Progenitor cell of endocrine pancreas (in vitro differentiated cells): Measurements from ENCODE around the gene KBTBD4. TPM values are rescaled to one million over a fixed set of nuclear protein-coding genes. Genes with fewer than 3 reads are reported as not detected.
"Not testable (repeated sequence)": the region's sequence is repeated elsewhere in the genome, so short reads cannot be mapped to it uniquely, and the experiment has no call there.

Source experiments
- DNase-seq: peaks from one replicate; pipeline ENCODE4 v3.0.0; 2021; ENCODE audit warnings: low spot score; ENCODE audit not compliant: unreplicated experiment
- H3K27ac Mint-ChIP-seq: 2 replicates; pipeline ENCODE4 v1.8.0; 2021; ENCODE audit warnings: mild to moderate bottlenecking, moderate library complexity, mixed read lengths
- H3K27me3 Mint-ChIP-seq: 2 replicates; pipeline ENCODE4 v1.8.0; 2021; ENCODE audit warnings: mixed read lengths
- H3K36me3 Mint-ChIP-seq: 2 replicates; pipeline ENCODE4 v1.8.0; 2022; ENCODE audit warnings: mixed read lengths; ENCODE audit not compliant: insufficient read depth
- H3K4me1 Mint-ChIP-seq: 2 replicates; pipeline ENCODE4 v1.8.0; 2021; ENCODE audit warnings: low read depth, mixed read lengths
- H3K4me3 Mint-ChIP-seq: 2 replicates; pipeline ENCODE4 v1.8.0; 2021; ENCODE audit warnings: low read depth, mild to moderate bottlenecking, moderate library complexity, mixed read lengths
- H3K9me3 Mint-ChIP-seq: 2 replicates; pipeline ENCODE4 v1.8.0; 2021; ENCODE audit warnings: low read depth, mixed read lengths
- CTCF ChIP-seq: fragments of 200-600 bp; sonication (generic); IDR thresholded peaks from one replicate; pipeline ENCODE4 v1.5.0; 2021; ENCODE audit warnings: antibody characterized with exemption, mild to moderate bottlenecking; ENCODE audit not compliant: unreplicated experiment
- total RNA-seq: library from RNA; stranded (reverse); gene quantifications from 2 replicates; pipeline ENCODE4 v1.2.1, GENCODE V29; 2021

KBTBD4 gene
- total RNA-seq, 1 donor from 2014 or later, result 18.1 TPM

DNA sequence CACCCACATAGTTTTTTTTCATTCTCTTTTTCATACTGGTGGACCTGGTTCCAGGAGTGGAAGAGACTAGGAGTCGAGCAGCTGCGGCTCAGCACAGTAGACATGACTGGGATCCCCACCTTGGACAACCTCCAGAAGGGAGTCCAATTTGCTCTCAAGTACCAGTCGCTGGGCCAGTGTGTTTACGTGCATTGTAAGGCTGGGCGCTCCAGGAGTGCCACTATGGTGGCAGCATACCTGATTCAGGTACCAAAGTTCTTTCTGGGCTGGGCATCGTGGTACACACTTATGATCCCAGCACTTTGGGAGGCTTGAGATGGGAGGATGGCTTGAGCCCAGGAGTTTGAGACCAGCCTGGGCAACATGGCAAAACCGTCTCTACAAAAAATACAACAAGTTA, 9.1 kb downstream of the KBTBD4 start:
- Mint-ChIP-seq H3K4me3 (no peak overlapping the region), H3K36me3 (peaks cover 13% of the 10 kb centered on the region), H3K27ac (no peak overlapping the region), H3K27me3 (no peaks in the 10 kb centered on the region), H3K9me3 (no peaks in the 10 kb centered on the region), H3K4me1 (peaks cover 8% of the 10 kb centered on the region)
- TF ChIP-seq CTCF, result no peak
- no peak for DNase-seq

GRCh38 chr11:47566149-47566698, 12.5 kb downstream of the KBTBD4 start:
- H3K27me3 Mint-ChIP-seq, result no peaks in the 10 kb centered on the region
- DNase-seq, result no peak

DNA sequence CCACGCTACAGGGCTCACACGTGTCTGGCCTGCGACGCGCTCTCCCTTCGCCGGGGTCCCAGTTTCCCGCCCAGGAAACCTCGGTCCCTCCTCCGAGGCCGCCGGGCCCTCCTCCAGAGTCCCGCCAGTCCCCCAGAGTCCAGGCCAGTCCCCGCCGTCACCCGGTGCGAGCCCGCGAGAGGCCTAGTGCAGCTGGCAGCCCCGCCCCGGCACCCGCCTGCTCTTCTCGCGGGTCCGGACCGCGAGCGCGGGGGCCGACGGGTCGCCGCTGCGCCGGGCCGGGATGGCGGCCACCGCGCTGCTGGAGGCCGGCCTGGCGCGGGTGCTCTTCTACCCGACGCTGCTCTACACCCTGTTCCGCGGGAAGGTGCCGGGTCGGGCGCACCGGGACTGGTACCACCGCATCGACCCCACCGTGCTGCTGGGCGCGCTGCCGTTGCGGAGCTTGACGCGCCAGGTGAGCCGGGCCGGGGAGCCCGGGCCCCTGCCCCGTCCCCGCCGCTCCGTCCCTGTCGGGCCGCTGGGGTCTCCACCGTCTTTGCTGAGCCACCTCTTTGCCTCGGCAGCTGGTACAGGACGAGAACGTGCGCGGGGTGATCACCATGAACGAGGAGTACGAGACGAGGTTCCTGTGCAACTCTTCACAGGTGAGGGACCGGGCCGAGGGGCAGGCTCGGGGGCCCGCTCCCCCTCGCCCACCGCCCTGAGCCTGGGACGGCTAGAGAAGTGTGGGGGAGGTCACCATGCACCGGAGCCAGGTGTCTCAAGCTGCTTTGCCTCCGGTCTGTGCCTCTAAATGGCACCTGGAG, 13.2 kb downstream of the KBTBD4 start, which contains the start of gene PTPMT1:
Gene PTPMT1 (plus strand): TSS at position 260 of the 809 bp plus-strand sequence. CDS start 24 bp downstream, at position 284.
- Mint-ChIP-seq H3K4me1 (peaks cover 8% of the 10 kb centered on the region), H3K27me3 (no peaks in the 10 kb centered on the region), H3K4me3 (peak within 1 kb of the TSS; percentile 86), H3K36me3 (peaks cover 1% of the 10 kb centered on the region), H3K27ac (peak within 1 kb of the TSS; percentile 93), H3K9me3 (no peaks in the 10 kb centered on the region)
- no peak for TF ChIP-seq CTCF
- DNase-seq, result peak; percentile 69

More at GRCh38 chr11:47566149-47566698, 12.5 kb downstream of the KBTBD4 start:
- H3K4me3 Mint-ChIP-seq, result peak overlapping the region; percentile 86
- H3K4me1 Mint-ChIP-seq, result peaks cover 8% of the 10 kb centered on the region
- peaks cover 4% of the 10 kb centered on the region for H3K36me3 Mint-ChIP-seq
- no peaks in the 10 kb centered on the region for H3K9me3 Mint-ChIP-seq
- peak overlapping the region; percentile 93 for H3K27ac Mint-ChIP-seq
- TF ChIP-seq CTCF, result no peak

DNA sequence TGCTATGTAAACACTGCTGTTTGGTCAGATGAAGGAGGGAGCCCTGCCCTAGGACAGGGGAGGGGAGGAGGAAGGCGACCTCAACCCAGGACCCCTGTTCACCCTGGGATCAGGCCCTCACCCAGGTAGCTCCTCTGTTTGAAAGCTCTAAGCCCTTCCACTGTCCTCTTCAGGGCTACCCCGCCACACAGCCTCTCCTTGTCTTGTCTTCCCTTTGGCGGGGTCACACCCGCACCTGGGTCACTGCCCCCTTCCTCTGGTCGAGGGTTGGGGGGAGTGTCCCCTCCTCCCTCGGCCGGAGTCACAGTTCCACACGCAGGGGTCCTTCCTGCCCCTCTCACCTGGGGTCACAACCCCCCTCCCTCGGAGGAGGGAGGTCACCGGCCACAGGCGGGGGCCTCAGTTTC, 13.8 kb downstream of the KBTBD4 start:
- TF ChIP-seq CTCF, result no peak
- H3K4me1 Mint-ChIP-seq, result peaks cover 8% of the 10 kb centered on the region
- H3K4me3 Mint-ChIP-seq, result peak overlapping the region; percentile 72
- no peak for DNase-seq
- peak overlapping the region; percentile 69 for H3K27ac Mint-ChIP-seq
- H3K36me3 Mint-ChIP-seq, result peaks cover 1% of the 10 kb centered on the region
- no peaks in the 10 kb centered on the region for H3K9me3 Mint-ChIP-seq
- no peaks in the 10 kb centered on the region for H3K27me3 Mint-ChIP-seq

GRCh38 chr11:47564366-47564765, 14.4 kb downstream of the KBTBD4 start:
- not testable (repeated sequence) for H3K4me1 Mint-ChIP-seq, H3K9me3 Mint-ChIP-seq, DNase-seq, H3K27ac Mint-ChIP-seq, H3K27me3 Mint-ChIP-seq, H3K36me3 Mint-ChIP-seq
- H3K4me3 Mint-ChIP-seq, result peak overlapping the region; percentile 21

GRCh38 chr11:47562393-47562792, 16.4 kb downstream of the KBTBD4 start:
- not testable (repeated sequence) for H3K9me3 Mint-ChIP-seq, H3K36me3 Mint-ChIP-seq, H3K4me1 Mint-ChIP-seq, DNase-seq, H3K4me3 Mint-ChIP-seq, H3K27ac Mint-ChIP-seq, H3K27me3 Mint-ChIP-seq
